Measurements from ENCODE around the gene UPP1. TPM values are rescaled to one million over a fixed set of nuclear protein-coding genes. Genes with fewer than 3 reads are reported as not detected.
A peak's percentile ranks its signal among the peaks of the same experiment; 100 is the strongest.

The UPP1 gene
- total and polyA plus RNA-seq, 10 of the 15 experiments (the other 5 are each of a cell fraction or from before 2014, with no cell fraction given): 0.93 to 7.9 (median 3.8) TPM

GRCh38 chr7:48109848-48110663 is 21.0 kb downstream of the UPP1 start (continued):
- no peak for TF ChIP-seq RCOR1 (conservative IDR thresholded peaks at IDR 0.05; ENCODE audit: low read depth, low read length)
- 0 out of 2 replicates have a peak, but pooled peaks have one; percentile 27 for TF ChIP-seq MEF2A (IDR thresholded peaks at IDR 0.05; ENCODE audit: insufficient read depth, low read depth, low read length)
- TF ChIP-seq ATF3 (IDR thresholded peaks at IDR 0.05; ENCODE audit: borderline replicate concordance, extremely low read depth, low read depth, low read length): no peak
- peak; percentile 63; the same call in 1 of the 2 replicates for TF ChIP-seq NR2F1 (conservative IDR thresholded peaks at IDR 0.05)
- no peak for TF ChIP-seq SUPT20H (IDR thresholded peaks at IDR 0.05; ENCODE audit: borderline replicate concordance, control insufficient read depth, low read depth, low read length)
- TF ChIP-seq, protein P1, sequence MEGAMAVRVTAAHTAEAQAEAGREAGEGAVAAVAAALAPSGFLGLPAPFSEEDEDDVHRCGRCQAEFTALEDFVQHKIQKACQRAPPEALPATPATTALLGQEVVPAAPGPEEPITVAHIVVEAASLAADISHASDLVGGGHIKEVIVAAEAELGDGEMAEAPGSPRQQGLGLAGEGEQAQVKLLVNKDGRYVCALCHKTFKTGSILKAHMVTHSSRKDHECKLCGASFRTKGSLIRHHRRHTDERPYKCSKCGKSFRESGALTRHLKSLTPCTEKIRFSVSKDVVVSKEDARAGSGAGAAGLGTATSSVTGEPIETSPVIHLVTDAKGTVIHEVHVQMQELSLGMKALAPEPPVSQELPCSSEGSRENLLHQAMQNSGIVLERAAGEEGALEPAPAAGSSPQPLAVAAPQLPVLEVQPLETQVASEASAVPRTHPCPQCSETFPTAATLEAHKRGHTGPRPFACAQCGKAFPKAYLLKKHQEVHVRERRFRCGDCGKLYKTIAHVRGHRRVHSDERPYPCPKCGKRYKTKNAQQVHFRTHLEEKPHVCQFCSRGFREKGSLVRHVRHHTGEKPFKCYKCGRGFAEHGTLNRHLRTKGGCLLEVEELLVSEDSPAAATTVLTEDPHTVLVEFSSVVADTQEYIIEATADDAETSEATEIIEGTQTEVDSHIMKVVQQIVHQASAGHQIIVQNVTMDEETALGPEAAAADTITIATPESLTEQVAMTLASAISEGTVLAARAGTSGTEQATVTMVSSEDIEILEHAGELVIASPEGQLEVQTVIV (IDR thresholded peaks at IDR 0.05; ENCODE audit: borderline replicate concordance, partially characterized antibody): no peak
- no peak for TF ChIP-seq ASH2L (IDR thresholded peaks at IDR 0.05; ENCODE audit: borderline replicate concordance, low read depth)
- no peak for TF ChIP-seq RAD51 (IDR thresholded peaks at IDR 0.05)
- TF ChIP-seq BHLHE40 (IDR thresholded peaks at IDR 0.05; ENCODE audit: borderline replicate concordance in 1 of 2, low read depth in 2 of 2, low read length in 1 of 2): no peak
- TF ChIP-seq ATF2 (IDR thresholded peaks at IDR 0.05; ENCODE audit: low read length): no peak
- TF ChIP-seq STAT3 (IDR thresholded peaks at IDR 0.05; ENCODE audit: low read depth, low read length): no peak
- no peak for TF ChIP-seq FOXK2 (IDR thresholded peaks at IDR 0.05)
- no peak for TF ChIP-seq RBBP5 (conservative IDR thresholded peaks at IDR 0.05)
- TF ChIP-seq, protein P2, sequence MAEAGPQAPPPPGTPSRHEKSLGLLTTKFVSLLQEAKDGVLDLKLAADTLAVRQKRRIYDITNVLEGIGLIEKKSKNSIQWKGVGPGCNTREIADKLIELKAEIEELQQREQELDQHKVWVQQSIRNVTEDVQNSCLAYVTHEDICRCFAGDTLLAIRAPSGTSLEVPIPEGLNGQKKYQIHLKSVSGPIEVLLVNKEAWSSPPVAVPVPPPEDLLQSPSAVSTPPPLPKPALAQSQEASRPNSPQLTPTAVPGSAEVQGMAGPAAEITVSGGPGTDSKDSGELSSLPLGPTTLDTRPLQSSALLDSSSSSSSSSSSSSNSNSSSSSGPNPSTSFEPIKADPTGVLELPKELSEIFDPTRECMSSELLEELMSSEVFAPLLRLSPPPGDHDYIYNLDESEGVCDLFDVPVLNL (IDR thresholded peaks at IDR 0.05; ENCODE audit: low read depth, low read length): no peak
- no peak for TF ChIP-seq JUNB (IDR thresholded peaks at IDR 0.05)
- no peak for TF ChIP-seq KDM1A (IDR thresholded peaks at IDR 0.05; ENCODE audit: borderline replicate concordance)
- TF ChIP-seq PML (IDR thresholded peaks at IDR 0.05; ENCODE audit: low read length): no peak
- TF ChIP-seq SREBF2 (IDR thresholded peaks at IDR 0.05; ENCODE audit: low read length): no peak
- no peak for TF ChIP-seq ZBED1 (IDR thresholded peaks at IDR 0.05; ENCODE audit: borderline replicate concordance)
- TF ChIP-seq HCFC1 (IDR thresholded peaks at IDR 0.05; ENCODE audit: low read length): no peak
- TF ChIP-seq CHD2 (IDR thresholded peaks at IDR 0.05; ENCODE audit: borderline replicate concordance, low read depth, low read length): no peak
- no peak for TF ChIP-seq BRCA1 (IDR thresholded peaks at IDR 0.05; ENCODE audit: low read depth, low read length)
- no peak for TF ChIP-seq ESRRA (IDR thresholded peaks at IDR 0.05; ENCODE audit: low read length)
- peak; percentile 34; the same call in 1 of the 3 replicates for TF ChIP-seq POU2F2 (IDR thresholded peaks at IDR 0.05; ENCODE audit: borderline replicate concordance, low read depth, low read length)
- TF ChIP-seq WRNIP1 (IDR thresholded peaks at IDR 0.05; ENCODE audit: borderline replicate concordance, low read depth, low read length): 0 out of 2 replicates have a peak, but pooled peaks have one; percentile 50
- no peak for TF ChIP-seq CBX5 (IDR thresholded peaks at IDR 0.05; ENCODE audit: low read depth)
- TF ChIP-seq POLR2AphosphoS5 (IDR thresholded peaks at IDR 0.05; ENCODE audit: low read length): no peak
- 0 out of 2 replicates have a peak, but pooled peaks have one; percentile 41 for TF ChIP-seq MXI1 (IDR thresholded peaks at IDR 0.05; ENCODE audit: low read depth, low read length)
